ES-I3 (cell line): ENCODE data around the gene S1PR4.

ENCODE experiments used
- H3K36me3 ChIP-seq: 2 replicates; pipeline ENCODE4 v1.6.1; 2013; ENCODE audit warnings: mild to moderate bottlenecking, low read length, control low read depth, moderate library complexity; ENCODE audit not compliant: insufficient read depth
- H3K4me1 ChIP-seq: 2 replicates; pipeline ENCODE4 v1.6.1; 2013; ENCODE audit warnings: mild to moderate bottlenecking, control low read depth, low read length; ENCODE audit not compliant: insufficient read depth
- H3K9ac ChIP-seq: 2 replicates; pipeline ENCODE4 v1.6.1; 2013; ENCODE audit warnings: low read depth, mild to moderate bottlenecking, low read length, moderate library complexity
- H3K9me3 ChIP-seq: 2 replicates; pipeline ENCODE4 v1.6.1; 2013; ENCODE audit warnings: mild to moderate bottlenecking, low read length, moderate library complexity; ENCODE audit not compliant: control insufficient read depth, insufficient read depth

S1PR4 gene

DNA sequence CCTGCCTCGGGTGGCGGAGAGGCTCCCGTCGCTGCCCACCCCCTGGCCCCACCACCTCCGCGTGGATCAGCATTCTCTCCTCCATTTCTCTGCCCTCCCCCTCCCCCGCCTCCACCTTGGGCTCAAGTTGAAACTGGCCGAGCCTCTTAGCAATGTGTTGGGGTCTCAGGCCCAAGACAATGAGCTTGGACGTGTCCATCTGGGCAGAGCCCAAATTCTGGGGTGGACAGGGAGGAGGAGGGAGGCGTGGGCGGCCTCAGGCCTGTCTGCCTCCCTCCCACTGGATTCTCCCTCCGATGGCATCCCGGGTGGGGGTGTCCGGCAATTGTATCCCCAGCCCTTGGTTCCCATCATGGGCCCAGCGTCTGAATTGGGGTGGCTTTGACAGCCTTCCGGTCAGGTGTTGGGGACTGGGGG is 47.1 kb downstream of the S1PR4 start:
- Histone ChIP-seq H3K36me3 (no peaks in the 10 kb centered on the region), H3K9me3 (no peaks in the 10 kb centered on the region), H3K4me1 (no peaks in the 10 kb centered on the region), H3K9ac (peak overlapping the region; percentile 33; the same call in 1 of the 2 replicates)

DNA sequence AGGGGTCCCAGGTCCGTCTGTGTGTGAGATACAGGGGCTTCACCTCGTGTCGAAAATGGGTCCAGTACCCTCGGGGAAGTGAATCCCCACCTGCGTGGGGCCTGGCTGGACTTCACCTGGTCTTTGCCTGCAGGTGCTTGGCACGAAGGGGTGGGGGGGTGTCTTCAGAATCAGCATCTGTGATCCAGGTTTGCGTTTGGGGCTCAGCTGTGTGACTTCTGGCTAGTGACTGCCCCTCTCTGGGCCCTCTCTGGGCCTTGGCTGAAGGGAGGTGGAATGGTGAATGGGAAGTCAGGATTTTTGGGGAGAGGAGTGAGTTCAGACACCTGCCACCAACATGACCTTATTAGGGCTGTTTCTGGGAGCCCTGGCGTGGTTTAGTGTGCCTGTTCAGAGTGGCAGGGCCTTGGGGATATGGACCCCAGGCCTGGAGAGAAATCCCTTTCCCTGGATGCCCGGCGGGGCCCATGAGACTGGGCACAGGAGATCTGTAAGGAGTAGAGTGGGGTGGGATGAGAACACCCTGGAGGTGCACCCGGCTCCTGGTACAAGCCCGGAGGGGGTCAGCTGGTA is 48.6 kb downstream of the S1PR4 start:
- H3K9ac ChIP-seq, result no peak overlapping the region
- no peaks in the 10 kb centered on the region for H3K36me3 ChIP-seq
- H3K4me1 ChIP-seq, result no peaks in the 10 kb centered on the region
- H3K9me3 ChIP-seq, result no peaks in the 10 kb centered on the region

DNA sequence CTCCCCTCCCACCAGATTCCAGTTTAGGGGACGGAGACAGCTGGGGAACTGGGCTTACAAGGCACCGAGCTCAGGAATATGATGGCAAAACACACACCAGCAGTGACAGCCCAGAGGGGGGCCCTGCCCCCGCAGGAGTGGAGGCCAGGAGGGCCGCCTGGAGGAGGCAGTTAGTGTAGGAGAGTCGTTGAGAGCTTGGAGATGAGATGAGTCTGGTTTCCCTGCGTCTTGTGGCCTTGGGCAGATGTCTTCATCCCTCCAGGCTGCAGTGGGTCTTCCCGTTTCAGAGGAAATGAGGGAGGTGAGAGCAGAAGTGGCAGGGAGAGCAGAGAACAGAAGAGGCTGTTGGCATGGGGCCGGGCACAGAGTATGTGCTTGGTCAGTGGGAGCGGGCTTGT is 50.8 kb downstream of the S1PR4 start:
- no peak overlapping the region for H3K9ac ChIP-seq
- no peaks in the 10 kb centered on the region for H3K9me3 ChIP-seq
- H3K36me3 ChIP-seq, result no peaks in the 10 kb centered on the region
- H3K4me1 ChIP-seq, result no peaks in the 10 kb centered on the region
